Endothelial cell of umbilical vein (primary cell): ENCODE measurements around the gene PPP1R1B. TPM values are rescaled to one million over a fixed set of nuclear protein-coding genes. Genes with fewer than 3 reads are reported as not detected.

Experiments used
- BruUV-seq: library from RNA; stranded (reverse); fragments of 400-500 nt; replicated peaks from 2 replicates; lab custom pipeline; 2021; lab: Mats Ljungman, UMichigan
- CTCF ChIA-PET: fragments of 300-600, 350-600 bp; sonication (Branson Sonifier 250); formaldehyde crosslinking; loops from one replicate; lab custom pipeline; 2021; ENCODE audit warnings: antibody characterized with exemption, inconsistent platforms; lab: Charles Lee
- POLR2A ChIA-PET: fragments of 300-600, 350-600 bp; sonication (Branson Sonifier 250); formaldehyde crosslinking; loops from one replicate; lab custom pipeline; 2021; ENCODE audit warnings: antibody characterized with exemption, inconsistent platforms; lab: Charles Lee
- DNase-seq: peaks from one replicate; pipeline ENCODE4 v3.0.0-alpha.2; 2011; ENCODE audit warnings: low read depth, low spot score
- FAIRE-seq: peaks from 2 replicates; lab custom pipeline; 2011; peaks lifted over from hg19 to GRCh38; lab: Jason Lieb, UNC
- H2AFZ ChIP-seq: 2 replicates; pipeline ENCODE4 v1.6.0; 2012; ENCODE audit warnings: low read depth, low read length, control low read depth, inconsistent platforms
- H3K27ac ChIP-seq: 2 replicates; pipeline ENCODE4 v1.5.1; 2011; ENCODE audit warnings: low read depth, mild to moderate bottlenecking, control low read depth, low read length, moderate library complexity; ENCODE audit not compliant: insufficient read depth
- H3K27me3 ChIP-seq, 2 experiments: 2 replicates each; pipeline versions ENCODE4 v1.6.0 to v1.6.1; 2011; ENCODE audit warnings: low read length in 2 of 2, mixed read lengths in 1 of 2; ENCODE audit not compliant: control insufficient read depth in 2 of 2, insufficient read depth in 2 of 2
- H3K36me3 ChIP-seq, 2 experiments: 2 replicates in 1 of 2; 3 replicates in 1 of 2; pipeline ENCODE4 v1.5.1; 2011; ENCODE audit warnings: low read length in 2 of 2, mild to moderate bottlenecking in 1 of 2, moderate library complexity in 1 of 2; ENCODE audit not compliant: control insufficient read depth in 2 of 2, insufficient read depth in 2 of 2; ENCODE audit errors: extremely low read depth in 1 of 2
- H3K4me1 ChIP-seq: 3 replicates; pipeline ENCODE4 v1.5.1; 2011; ENCODE audit warnings: mild to moderate bottlenecking, low read length; ENCODE audit not compliant: control insufficient read depth, insufficient read depth; ENCODE audit errors: extremely low read depth
- H3K4me2 ChIP-seq: 2 replicates; pipeline ENCODE4 v1.6.1; 2011; ENCODE audit warnings: low read length, control low read depth, mixed read lengths; ENCODE audit not compliant: insufficient read depth
- H3K4me3 ChIP-seq, 3 experiments: fragments of 200-600 bp in 1 of 3; sonication (generic), shearing (Covaris generic) in 1 of 3; replicated peaks in 1 of 3; 2 replicates each; pipeline ENCODE4 v1.5.1; 2011 to 2016; ENCODE audit warnings: control low read depth in 3 of 3, low read length in 3 of 3, mild to moderate bottlenecking in 2 of 3, inconsistent platforms in 1 of 3, low read depth in 1 of 3, moderate library complexity in 1 of 3; ENCODE audit not compliant: insufficient read depth in 1 of 3
- H3K79me2 ChIP-seq: 2 replicates; pipeline ENCODE4 v1.6.0; 2012; ENCODE audit warnings: low read length, inconsistent platforms; ENCODE audit not compliant: control insufficient read depth, insufficient read depth
- H3K9ac ChIP-seq: replicated peaks from 2 replicates; pipeline ENCODE3; 2011; ENCODE audit warnings: low read length, control low read depth; ENCODE audit not compliant: insufficient read depth; ENCODE audit errors: extremely low read depth
- H3K9me1 ChIP-seq: replicated peaks from 3 replicates; pipeline ENCODE4 v1.6.0; 2011; ENCODE audit warnings: mild to moderate bottlenecking, low read length; ENCODE audit not compliant: control insufficient read depth, insufficient read depth; ENCODE audit errors: extremely low read depth
- H3K9me3 ChIP-seq: replicated peaks from 2 replicates; pipeline ENCODE4 v1.5.1; 2012; ENCODE audit warnings: low read length, inconsistent platforms; ENCODE audit not compliant: control insufficient read depth, insufficient read depth
- H4K20me1 ChIP-seq: replicated peaks from 2 replicates; pipeline ENCODE3; 2011; ENCODE audit warnings: mild to moderate bottlenecking, low read length; ENCODE audit not compliant: control insufficient read depth, insufficient read depth; ENCODE audit errors: extremely low read depth
- EZH2 ChIP-seq: IDR thresholded peaks from 2 replicates; pipeline ENCODE4 v1.6.1; 2012; ENCODE audit warnings: borderline replicate concordance, low read depth, mild to moderate bottlenecking, moderate library complexity, low read length, inconsistent platforms; ENCODE audit not compliant: severe bottlenecking
- FOS ChIP-seq: IDR thresholded peaks from 2 replicates; pipeline ENCODE4 v1.6.1; 2011; ENCODE audit warnings: mild to moderate bottlenecking, low read length, moderate library complexity, borderline replicate concordance; ENCODE audit not compliant: insufficient read depth
- GATA2 ChIP-seq: IDR thresholded peaks from 2 replicates; pipeline ENCODE4 v1.7.0; 2011; ENCODE audit warnings: low read depth, mild to moderate bottlenecking, moderate library complexity, mixed read lengths, low read length; ENCODE audit not compliant: insufficient read length, insufficient read depth
- JUN ChIP-seq: IDR thresholded peaks from 2 replicates; pipeline ENCODE4 v1.6.1; 2011; ENCODE audit warnings: borderline replicate concordance, low read depth; ENCODE audit not compliant: insufficient read length, insufficient read depth
- MYC ChIP-seq: IDR thresholded peaks from one replicate; pipeline ENCODE4 v1.6.1; 2011; ENCODE audit warnings: mild to moderate bottlenecking, low read depth, low read length
- POLR2A ChIP-seq: IDR thresholded peaks from 2 replicates; pipeline ENCODE4 v1.6.1; 2012; ENCODE audit warnings: low read depth, mild to moderate bottlenecking, control low read depth, low read length
- POLR2AphosphoS5 ChIP-seq: IDR thresholded peaks from 2 replicates; pipeline ENCODE4 v1.6.1; 2012; ENCODE audit warnings: low read depth, mild to moderate bottlenecking, control low read depth, low read length, moderate library complexity; ENCODE audit not compliant: insufficient read depth
- dilution Hi-C: fragments of 300-500 bp; cut with MboI; formaldehyde crosslinking; loops from one replicate; pipeline ENCODE4 v1.15.0; 2019; ENCODE audit warnings: low sequenced_read_pairs; ENCODE audit not compliant: extremely low pct_ligation_motif_present
- intact Hi-C: fragments of 100-400 bp; cut with micrococcal nuclease; formaldehyde crosslinking; loops from one replicate; pipeline ENCODE4 v1.10.0; 2022
- polyA plus RNA-seq, 4 experiments: library from polyadenylated mRNA; depleted of rRNA in 3 of 4; stranded (reverse) in 3 of 4; unstranded in 1 of 4; fragments of >200 nt; gene quantifications; 2 replicates each; pipeline versions ENCODE4 v1.2.1 to v1.2.3, GENCODE V29; 2011 to 2012; ENCODE audit warnings: missing spikeins in 1 of 4
- total RNA-seq: library from RNA; stranded (reverse); gene quantifications from 2 replicates; pipeline ENCODE4 v1.2.3, GENCODE V29; 2021
- TF ChIP-seq, protein P1 (sequence below): IDR thresholded peaks from 2 replicates; pipeline ENCODE4 v1.6.1; 2011; ENCODE audit not compliant: insufficient read depth, insufficient read length
- TF ChIP-seq, protein P2 (sequence below), 2 donors: IDR thresholded peaks; 1 replicate in 1 of 2; 2 replicates in 1 of 2; pipeline ENCODE4 v1.5.1; 2011; ENCODE audit warnings: low read length in 2 of 2, mild to moderate bottlenecking in 2 of 2, moderate library complexity in 2 of 2, control low read depth in 1 of 2, inconsistent platforms in 1 of 2, low read depth in 1 of 2; ENCODE audit not compliant: insufficient read depth in 1 of 2; ENCODE audit errors: extremely low read depth in 1 of 2

The PPP1R1B gene
- total and polyA plus RNA-seq, 2 donors (not counting 3 experiments of a cell fraction or from before 2014, with no cell fraction given), result not detected

DNA sequence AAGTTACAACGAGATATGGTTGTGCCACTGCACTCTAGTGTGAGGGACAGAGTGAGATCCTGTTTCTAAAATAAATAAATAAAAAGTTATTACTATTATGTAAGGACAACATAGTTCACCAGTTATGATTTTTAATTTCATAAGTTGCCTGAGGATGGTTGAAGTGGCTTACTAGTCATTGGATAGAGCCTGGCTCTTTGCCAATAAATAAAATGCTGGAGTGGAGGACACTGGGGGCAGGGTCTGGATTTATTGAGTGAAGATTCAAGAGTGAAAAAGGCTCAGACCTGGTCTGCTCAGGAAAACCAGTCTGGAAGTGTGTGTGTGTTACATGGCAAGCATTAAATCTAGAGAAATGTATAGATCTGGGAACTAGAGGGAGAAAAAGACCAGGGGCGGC is 12.3 kb downstream of the PPP1R1B start:
- Histone ChIP-seq H3K9me1 (no peaks in the 10 kb centered on the region), H3K4me3 (no peak overlapping the region), H3K4me1 (peaks cover 22% of the 10 kb centered on the region), H3K9me3 (no peaks in the 10 kb centered on the region), H3K27me3 (no peaks in the 10 kb centered on the region), H3K9ac (no peak overlapping the region), H3K4me2 (no peak overlapping the region), H3K36me3 (no peaks in the 10 kb centered on the region), H3K27ac (no peak overlapping the region), H3K79me2 (peaks cover 20% of the 10 kb centered on the region), H2AFZ (no peak overlapping the region), H4K20me1 (no peaks in the 10 kb centered on the region)
- no peak for DNase-seq
- no peak for TF ChIP-seq GATA2
- no peak for TF ChIP-seq JUN
- TF ChIP-seq EZH2, result no peak
- TF ChIP-seq, protein P1, sequence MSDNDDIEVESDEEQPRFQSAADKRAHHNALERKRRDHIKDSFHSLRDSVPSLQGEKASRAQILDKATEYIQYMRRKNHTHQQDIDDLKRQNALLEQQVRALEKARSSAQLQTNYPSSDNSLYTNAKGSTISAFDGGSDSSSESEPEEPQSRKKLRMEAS, result no peak
- no peak for TF ChIP-seq POLR2A
- TF ChIP-seq POLR2AphosphoS5, result no peak
- TF ChIP-seq, protein P2, sequence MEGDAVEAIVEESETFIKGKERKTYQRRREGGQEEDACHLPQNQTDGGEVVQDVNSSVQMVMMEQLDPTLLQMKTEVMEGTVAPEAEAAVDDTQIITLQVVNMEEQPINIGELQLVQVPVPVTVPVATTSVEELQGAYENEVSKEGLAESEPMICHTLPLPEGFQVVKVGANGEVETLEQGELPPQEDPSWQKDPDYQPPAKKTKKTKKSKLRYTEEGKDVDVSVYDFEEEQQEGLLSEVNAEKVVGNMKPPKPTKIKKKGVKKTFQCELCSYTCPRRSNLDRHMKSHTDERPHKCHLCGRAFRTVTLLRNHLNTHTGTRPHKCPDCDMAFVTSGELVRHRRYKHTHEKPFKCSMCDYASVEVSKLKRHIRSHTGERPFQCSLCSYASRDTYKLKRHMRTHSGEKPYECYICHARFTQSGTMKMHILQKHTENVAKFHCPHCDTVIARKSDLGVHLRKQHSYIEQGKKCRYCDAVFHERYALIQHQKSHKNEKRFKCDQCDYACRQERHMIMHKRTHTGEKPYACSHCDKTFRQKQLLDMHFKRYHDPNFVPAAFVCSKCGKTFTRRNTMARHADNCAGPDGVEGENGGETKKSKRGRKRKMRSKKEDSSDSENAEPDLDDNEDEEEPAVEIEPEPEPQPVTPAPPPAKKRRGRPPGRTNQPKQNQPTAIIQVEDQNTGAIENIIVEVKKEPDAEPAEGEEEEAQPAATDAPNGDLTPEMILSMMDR (IDR thresholded peaks at IDR 0.05; ENCODE audit: extremely low read depth in 1 of 2, insufficient read depth in 1 of 2, low read depth in 1 of 2, low read length in 2 of 2), result no peak
- no peak for TF ChIP-seq MYC
- TF ChIP-seq FOS, result no peak
- no peak for FAIRE-seq
- dilution Hi-C loops, result loop anchor here (10.0 kb wide), 1 partner anchor 106 kb away; no protein-coding TSS in a partner anchor
- ChIA-PET POLR2A (no interaction called here), CTCF (interaction anchor here (1.1 to 5.2 kb wide), 5 partner anchors 15 to 92 kb away, joined by 3 to 25 read pairs (median 5); no protein-coding TSS in a partner anchor)
- no TSS peak for BruUV-seq
- intact Hi-C loops, result loop anchor here (5.0 kb wide), 1 partner anchor 113 kb away; no protein-coding TSS in a partner anchor
